ENCODE data around the gene KARS1. TPM values are rescaled to one million over a fixed set of nuclear protein-coding genes. Genes with fewer than 3 reads are reported as not detected.
"Not testable (repeated sequence)": the region's sequence is repeated elsewhere in the genome, so short reads cannot be mapped to it uniquely, and the experiment has no call there.

The KARS1 gene
- total RNA-seq, 1 donor from 2014 or later, result 74.2 TPM

GRCh38 chr16:75624921-75625334 lies 22.5 kb downstream of the KARS1 start:
- DNase-seq, result no peak

GRCh38 chr16:75622761-75623605 lies 24.5 kb downstream of the KARS1 start, which contains the start of gene ADAT1:
TSS of gene ADAT1 (minus strand) at chr16:75623281. CDS start at chr16:75620799, 2,482 bp downstream.
- peak; percentile 98 for DNase-seq

- no peak for DNase-seq
Observed at GRCh38 chr16:75621170-75621477, 26.3 kb downstream of the KARS1 start.

GRCh38 chr16:75620326-75621169 lies 26.9 kb downstream of the KARS1 start:
- no peak for DNase-seq

- no peak for DNase-seq
Observed at GRCh38 chr16:75618780-75619179, 28.7 kb downstream of the KARS1 start.

GRCh38 chr16:75617121-75617520 lies 30.3 kb downstream of the KARS1 start:
- no peak for DNase-seq

GRCh38 chr16:75616521-75617010 lies 30.9 kb downstream of the KARS1 start:
- DNase-seq, result no peak

GRCh38 chr16:75615619-75616018 lies 31.8 kb downstream of the KARS1 start:
- no peak for DNase-seq

GRCh38 chr16:75614066-75614897 lies 33.2 kb downstream of the KARS1 start:
- DNase-seq, result no peak

GRCh38 chr16:75606507-75606906 lies 41.0 kb downstream of the KARS1 start:
- no peak for DNase-seq

GRCh38 chr16:75603241-75603640 lies 44.2 kb downstream of the KARS1 start:
- DNase-seq, result no peak

GRCh38 chr16:75599452-75600277 lies 47.8 kb downstream of the KARS1 start:
- no peak for DNase-seq

- DNase-seq, result peak; percentile 28
Observed at GRCh38 chr16:75593825-75594820, 53.3 kb downstream of the KARS1 start.

GRCh38 chr16:75593308-75593707 lies 54.2 kb downstream of the KARS1 start:
- DNase-seq, result no peak

GRCh38 chr16:75591927-75592326 lies 55.5 kb downstream of the KARS1 start:
- DNase-seq, result not testable (repeated sequence)

GRCh38 chr16:75590920-75591843 lies 56.3 kb downstream of the KARS1 start:
- DNase-seq, result peak; percentile 87

- DNase-seq, result peak; percentile 50
Observed at GRCh38 chr16:75589306-75589705, 58.2 kb downstream of the KARS1 start.

GRCh38 chr16:75588716-75589115 lies 58.7 kb downstream of the KARS1 start:
- no peak for DNase-seq

- no peak for DNase-seq
Observed at GRCh38 chr16:75584108-75584507, 63.4 kb downstream of the KARS1 start.

Data from skin of body (tissue), 2 donors.